LNCaP clone FGC (cell line): ENCODE measurements around the gene EMILIN3.

Source experiments
- DNase-seq: peaks from one replicate; pipeline ENCODE4 v3.0.0-alpha.2; 2011; ENCODE audit warnings: low read depth
- H3K4me3 ChIP-seq: 2 replicates; pipeline ENCODE4 v1.5.1; 2011; ENCODE audit warnings: mild to moderate bottlenecking, low read depth, low read length, control low read depth
- TF ChIP-seq, protein P1 (sequence below): IDR thresholded peaks from 2 replicates; pipeline ENCODE4 v1.5.1; 2012; ENCODE audit warnings: mild to moderate bottlenecking; ENCODE audit not compliant: control insufficient read depth, insufficient read depth; ENCODE audit errors: extremely low read depth

Gene EMILIN3

DNA sequence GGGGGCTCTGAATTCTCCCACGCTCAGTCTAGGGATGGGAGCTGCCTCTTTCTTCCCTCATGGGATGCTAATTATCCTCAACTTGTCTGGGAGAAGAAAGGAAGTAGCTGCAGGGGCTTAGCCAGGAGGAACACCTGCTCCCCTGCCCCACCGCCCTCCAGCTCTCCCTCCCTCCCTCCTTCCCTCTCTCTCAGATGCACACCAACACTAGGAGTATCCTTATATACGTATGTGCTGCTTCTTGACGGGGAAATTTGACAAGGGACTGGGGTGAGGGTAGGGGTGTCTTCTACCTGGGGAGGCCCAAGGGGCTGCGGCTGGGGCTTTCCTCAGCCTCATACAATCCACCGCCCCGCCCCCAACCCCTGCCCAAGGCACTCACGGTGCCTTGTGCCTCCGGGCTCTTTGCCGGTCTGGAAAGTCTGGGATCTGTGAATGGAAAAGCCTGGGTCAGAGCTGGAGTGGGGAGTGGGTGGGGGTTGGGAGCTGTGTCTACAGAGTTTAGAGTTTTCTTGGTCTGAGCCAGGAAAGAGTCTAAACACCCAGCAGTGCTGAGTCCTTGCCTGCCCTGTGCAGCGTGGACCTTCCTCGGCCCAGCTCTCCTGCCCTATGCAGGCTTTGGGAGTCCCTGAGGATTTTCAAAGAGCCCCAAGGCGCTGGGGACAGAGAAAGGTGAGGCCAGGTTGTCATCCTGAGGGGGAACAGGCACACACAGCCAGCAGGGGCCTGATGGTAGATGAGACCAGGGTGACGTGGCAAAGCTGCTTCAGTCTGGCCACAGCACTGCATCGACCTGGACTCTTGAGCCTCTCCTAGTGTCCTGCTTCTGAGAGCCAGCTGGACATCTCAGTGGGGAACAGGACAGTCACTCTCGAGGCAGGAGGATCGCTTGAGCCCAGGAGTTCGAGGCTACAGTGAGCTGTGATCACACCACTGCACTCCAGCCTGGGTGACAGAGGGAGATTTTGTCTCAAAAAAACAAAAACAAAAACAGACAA lies 29.3 kb upstream of the EMILIN3 start:
- H3K4me3 ChIP-seq: no peak overlapping the region
- DNase-seq: no peak
- TF ChIP-seq, protein P1, sequence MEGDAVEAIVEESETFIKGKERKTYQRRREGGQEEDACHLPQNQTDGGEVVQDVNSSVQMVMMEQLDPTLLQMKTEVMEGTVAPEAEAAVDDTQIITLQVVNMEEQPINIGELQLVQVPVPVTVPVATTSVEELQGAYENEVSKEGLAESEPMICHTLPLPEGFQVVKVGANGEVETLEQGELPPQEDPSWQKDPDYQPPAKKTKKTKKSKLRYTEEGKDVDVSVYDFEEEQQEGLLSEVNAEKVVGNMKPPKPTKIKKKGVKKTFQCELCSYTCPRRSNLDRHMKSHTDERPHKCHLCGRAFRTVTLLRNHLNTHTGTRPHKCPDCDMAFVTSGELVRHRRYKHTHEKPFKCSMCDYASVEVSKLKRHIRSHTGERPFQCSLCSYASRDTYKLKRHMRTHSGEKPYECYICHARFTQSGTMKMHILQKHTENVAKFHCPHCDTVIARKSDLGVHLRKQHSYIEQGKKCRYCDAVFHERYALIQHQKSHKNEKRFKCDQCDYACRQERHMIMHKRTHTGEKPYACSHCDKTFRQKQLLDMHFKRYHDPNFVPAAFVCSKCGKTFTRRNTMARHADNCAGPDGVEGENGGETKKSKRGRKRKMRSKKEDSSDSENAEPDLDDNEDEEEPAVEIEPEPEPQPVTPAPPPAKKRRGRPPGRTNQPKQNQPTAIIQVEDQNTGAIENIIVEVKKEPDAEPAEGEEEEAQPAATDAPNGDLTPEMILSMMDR: no peak

DNA sequence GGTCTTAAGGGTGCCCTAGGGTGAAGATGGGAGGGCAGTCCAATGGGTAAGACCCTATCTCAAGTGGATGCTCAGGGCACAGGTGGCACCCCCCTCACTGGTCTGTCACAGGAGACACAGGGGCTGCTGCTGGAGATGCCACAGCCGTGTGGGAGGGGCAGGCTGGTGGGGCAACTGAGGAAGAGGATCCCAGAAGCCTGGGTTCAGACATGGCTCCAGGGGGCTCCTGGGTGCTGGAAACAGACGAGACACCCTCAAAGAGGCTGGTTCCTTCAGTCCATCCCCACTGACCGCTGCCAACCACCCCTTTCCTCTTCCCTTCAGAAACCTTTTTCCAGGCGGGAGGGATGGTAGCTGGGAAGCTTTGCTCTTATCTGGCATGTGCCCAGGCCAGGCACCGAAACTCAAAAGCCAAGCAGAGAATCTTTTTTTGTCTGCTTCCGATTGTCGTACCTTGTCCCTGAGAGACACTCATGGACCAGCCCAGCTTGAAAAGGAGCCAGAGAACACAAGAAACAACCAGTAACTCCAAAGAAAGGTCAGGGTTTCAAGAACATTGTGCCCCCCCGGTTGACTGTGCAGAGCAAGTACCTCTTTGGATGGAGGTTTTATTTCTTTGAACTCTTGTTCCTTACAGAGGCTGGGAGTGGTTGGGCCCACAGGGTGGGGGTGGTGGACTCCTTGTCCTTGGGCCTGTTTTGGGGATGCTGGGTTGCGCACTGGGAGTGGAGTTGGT lies 28.5 kb upstream of the EMILIN3 start:
- DNase-seq: no peak
- TF ChIP-seq, protein P1: no peak
- H3K4me3 ChIP-seq: no peak overlapping the region

DNA sequence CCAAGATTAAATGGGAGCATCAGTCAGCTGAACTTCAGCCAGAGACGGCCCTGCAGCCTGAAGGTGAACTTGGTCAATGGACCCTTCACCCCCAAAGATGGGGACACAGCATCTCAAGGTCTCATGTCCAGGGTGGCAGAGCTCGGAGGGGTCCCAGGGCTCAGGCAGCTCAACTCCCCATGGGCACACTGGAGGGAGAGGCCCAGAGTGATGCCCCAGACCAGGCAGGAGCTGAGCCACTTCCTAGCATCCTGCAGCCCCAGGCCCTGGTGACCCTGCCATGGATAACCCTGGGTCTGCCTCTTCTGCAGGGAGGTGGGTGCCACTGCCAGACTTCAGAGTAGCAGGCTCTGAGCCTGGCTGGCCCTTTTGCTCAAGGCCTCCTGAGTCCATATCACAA lies 27.5 kb upstream of the EMILIN3 start:
- DNase-seq: no peak
- TF ChIP-seq, protein P1: no peak
- H3K4me3 ChIP-seq: no peak overlapping the region

DNA sequence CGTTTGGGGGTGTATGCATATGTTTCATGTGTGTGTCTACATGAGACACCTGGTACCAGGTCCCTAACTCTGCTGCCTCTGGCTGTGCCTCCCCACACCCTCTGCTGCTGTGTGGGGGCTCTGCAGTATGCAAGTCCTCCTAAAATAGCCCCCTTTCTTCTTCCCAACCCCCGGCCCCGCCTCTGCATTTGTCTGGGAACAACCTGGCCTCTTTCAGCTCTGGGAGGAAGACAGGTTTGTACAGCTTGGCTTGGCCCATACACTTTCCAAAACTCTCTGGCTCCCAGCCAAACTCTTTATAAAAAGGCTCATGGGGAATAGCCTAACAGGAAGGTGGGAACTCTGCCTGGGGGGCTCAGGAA lies 27.1 kb upstream of the EMILIN3 start:
- DNase-seq: no peak
- no peak overlapping the region for H3K4me3 ChIP-seq
- TF ChIP-seq, protein P1: no peak

DNA sequence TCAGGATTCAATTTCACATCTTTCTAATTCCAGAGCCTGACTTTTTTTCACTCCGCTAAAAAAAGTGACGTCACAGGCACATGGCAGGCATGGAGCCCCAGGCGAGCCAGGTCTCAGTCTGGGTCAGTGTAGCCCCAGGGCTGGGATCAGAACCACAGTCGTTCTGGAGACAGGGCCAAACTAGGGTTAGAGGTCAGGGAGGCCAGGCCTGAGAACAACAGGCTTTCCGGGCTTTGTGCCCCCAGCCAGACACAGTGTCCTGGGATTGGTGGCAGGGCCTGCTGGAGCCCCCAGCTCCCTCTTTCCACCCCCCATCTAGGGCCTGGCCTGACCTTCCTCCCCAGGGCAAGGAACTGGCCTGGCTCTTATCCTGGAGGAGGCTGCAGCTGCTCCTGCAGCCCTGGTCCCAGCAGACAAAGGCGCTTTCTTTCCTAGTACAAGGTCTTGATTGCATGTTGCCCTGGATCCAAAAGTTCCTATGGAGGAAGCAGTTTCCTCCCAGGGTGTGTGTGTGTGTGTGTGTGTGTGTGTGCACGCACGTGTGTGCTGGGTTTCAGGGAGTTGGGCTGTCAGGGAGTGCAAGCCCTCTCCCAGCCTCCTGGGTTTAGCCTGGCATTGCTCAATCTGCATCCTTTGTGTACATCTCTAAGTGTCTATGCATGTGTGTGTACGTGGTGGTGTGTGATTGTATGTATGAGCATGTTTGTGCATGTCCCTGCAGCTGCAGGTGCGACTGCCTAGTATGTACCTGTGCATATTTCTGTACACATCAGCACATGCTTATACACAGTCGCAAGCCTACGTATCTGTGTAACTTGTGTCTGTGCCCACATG lies 26.5 kb upstream of the EMILIN3 start:
- no peak overlapping the region for H3K4me3 ChIP-seq
- no peak for DNase-seq
- TF ChIP-seq, protein P1: no peak

DNA sequence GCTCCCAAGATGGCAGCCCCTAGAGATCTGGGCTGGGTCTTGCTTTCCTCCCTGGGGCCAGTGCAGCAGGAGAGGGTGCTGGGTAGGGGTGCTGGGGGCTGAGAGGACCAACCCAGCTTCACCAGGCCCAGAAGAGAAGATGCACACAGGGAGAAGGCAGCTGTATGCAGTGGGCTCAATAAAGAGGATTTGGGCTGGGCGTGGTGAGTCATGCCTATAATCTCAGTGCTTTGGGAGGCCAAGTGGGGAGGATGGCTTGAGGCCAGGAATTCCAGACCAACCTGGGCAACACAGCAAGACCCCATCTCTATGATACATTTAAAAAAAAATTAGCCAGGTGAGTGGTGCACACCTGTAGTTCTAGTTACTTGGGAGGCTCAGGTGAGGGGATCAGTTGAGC lies 25.7 kb upstream of the EMILIN3 start:
- H3K4me3 ChIP-seq: no peak overlapping the region
- DNase-seq: no peak
- TF ChIP-seq, protein P1: no peak
